GM18858 (cell line): Measurements from ENCODE around the gene STKLD1.
"Not testable (repeated sequence)": the region's sequence is repeated elsewhere in the genome, so short reads cannot be mapped to it uniquely, and the experiment has no call there.

Experiments used
- ATAC-seq: cut with Tn5 transposase; IDR thresholded peaks from one replicate; pipeline ENCODE4 v1.9.1; 2021; ENCODE audit not compliant: unreplicated experiment

Gene STKLD1

DNA sequence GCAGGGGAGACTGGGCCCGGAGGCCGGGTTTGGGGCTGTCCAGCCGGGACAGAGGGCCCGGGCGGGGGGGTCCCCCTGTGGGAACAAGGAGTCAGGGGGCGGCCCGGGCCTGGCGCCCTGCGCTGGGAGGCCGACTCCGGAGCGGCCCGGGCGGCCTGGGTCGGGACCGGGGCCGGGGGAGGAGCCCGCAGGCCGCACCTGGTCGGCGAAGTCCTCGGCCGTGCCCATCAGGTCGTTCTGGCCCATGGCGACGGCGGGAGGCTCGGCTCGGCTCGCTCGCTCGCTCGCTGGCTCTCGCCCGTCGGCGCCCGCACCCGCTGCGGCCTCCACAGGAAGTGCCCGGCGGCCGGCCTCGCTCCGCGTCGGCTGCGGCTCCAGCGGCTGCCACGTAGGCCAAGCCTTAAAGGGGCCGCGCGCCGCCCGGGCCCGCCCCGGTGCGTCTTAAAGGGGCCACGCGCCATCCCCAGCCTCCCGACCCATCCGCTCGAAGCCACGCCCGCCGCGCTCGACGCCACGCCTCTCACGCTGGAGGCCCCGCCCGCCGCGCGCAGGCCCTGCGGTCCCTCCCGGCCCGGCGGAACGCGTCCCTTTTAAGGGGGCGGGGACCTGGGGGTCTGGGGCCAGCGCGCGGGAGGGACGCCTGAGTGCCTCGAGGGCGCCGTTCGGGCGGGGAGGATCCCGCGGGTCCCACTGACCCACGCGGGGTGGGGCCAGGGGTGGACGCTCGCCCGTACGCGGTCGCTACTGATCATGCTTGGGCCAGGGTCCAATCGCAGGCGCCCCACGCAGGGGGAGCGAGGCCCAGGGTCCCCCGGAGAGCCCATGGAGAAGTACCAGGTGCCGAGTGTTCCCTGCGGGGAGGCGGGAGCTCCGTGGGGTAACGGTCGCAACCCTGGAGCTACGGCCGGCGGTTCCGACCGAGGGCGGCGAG is at the start of gene STKLD1, which contains the start of gene SURF4:
TSS of gene STKLD1 (plus strand) at position 643 of the 931 bp plus-strand sequence. CDS start at position 751, 108 bp downstream.
TSS of gene SURF4 (minus strand) at position 337 of the 931 bp plus-strand sequence. CDS start at position 246, 91 bp downstream.
- peak; percentile 74 for ATAC-seq

- not testable (repeated sequence) for ATAC-seq
Observed at GRCh38 chr9:133327021-133327420, 49.1 kb upstream of the STKLD1 start.

GRCh38 chr9:133327834-133328484 is 48.2 kb upstream of the STKLD1 start:
- ATAC-seq, result no peak

GRCh38 chr9:133329306-133330156 is 46.6 kb upstream of the STKLD1 start:
- ATAC-seq, result not testable (repeated sequence)

- ATAC-seq, result no peak
Observed at GRCh38 chr9:133331221-133331620, 44.9 kb upstream of the STKLD1 start.

- ATAC-seq, result no peak
Observed at GRCh38 chr9:133331641-133332380, 44.4 kb upstream of the STKLD1 start.

GRCh38 chr9:133332381-133332730 is 43.8 kb upstream of the STKLD1 start:
- no peak for ATAC-seq

DNA sequence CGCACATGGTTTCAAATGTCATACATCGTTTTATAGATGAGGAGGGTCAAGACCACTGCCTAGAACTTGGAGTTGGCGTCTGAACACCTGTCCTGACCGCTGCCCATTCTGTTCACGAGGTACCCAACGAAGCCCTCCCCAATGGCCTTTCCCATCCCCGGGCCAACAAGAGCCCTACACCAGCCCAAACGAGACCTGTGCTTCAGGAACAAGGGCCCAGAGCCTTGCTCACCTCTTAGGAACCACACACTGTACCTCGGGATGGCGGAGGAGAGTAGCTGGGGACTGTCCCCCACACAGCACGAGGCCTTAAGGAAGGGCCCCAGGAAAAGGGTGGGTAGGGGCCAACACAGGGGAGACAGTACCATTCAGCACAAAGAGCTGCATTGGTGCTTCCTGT is 43.2 kb upstream of the STKLD1 start:
- ATAC-seq, result no peak

DNA sequence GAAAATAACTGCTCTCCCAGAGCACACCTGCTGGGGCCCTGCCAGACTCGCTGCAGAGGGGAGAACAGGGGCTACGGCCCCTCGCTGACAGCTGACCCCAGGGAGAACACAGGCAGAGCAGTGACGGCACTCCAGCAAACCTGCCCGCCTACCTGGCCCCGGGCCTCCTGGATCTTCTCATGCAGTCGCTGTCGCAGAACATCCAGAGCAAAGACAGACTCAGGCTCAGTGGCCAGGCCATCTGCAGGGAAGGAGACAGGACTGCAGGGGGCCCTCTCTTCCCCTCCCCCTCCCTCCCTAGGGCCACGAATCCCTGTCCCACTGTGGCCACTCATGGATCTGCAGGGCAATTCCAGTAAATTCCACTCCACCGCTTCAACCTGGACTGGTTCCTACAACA is 42.6 kb upstream of the STKLD1 start:
- no peak for ATAC-seq

- ATAC-seq, result no peak
Observed at GRCh38 chr9:133334161-133334560, 42.0 kb upstream of the STKLD1 start.

- not testable (repeated sequence) for ATAC-seq
Observed at GRCh38 chr9:133334888-133335287, 41.3 kb upstream of the STKLD1 start.

GRCh38 chr9:133335924-133336811 is 40.0 kb upstream of the STKLD1 start, which contains the start of gene SURF6:
Gene SURF6 (minus strand): TSS chr9:133336188. CDS start chr9:133336132, 56 bp downstream.
- peak; percentile 65 for ATAC-seq

GRCh38 chr9:133339641-133340040 is 36.5 kb upstream of the STKLD1 start:
- no peak for ATAC-seq

DNA sequence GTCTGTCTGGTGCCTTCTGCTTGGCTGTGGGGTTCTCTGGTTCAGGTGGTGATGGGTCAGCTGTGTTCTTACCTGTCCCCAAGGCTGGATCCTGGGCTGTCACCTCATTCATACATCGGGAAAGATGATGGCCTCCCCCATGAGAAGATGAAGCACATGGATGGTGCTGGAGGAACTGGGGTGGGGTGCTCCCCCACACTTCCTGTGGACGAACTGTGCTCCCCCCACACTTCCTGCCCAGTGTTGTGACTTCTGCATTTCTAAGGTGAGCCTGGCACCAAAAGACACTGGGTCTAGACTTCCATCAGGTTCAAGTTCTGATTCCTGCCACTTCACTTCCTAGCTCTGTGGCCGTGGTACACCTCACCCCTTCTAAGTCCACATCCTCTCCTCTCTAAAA is 35.9 kb upstream of the STKLD1 start:
- ATAC-seq, result no peak

DNA sequence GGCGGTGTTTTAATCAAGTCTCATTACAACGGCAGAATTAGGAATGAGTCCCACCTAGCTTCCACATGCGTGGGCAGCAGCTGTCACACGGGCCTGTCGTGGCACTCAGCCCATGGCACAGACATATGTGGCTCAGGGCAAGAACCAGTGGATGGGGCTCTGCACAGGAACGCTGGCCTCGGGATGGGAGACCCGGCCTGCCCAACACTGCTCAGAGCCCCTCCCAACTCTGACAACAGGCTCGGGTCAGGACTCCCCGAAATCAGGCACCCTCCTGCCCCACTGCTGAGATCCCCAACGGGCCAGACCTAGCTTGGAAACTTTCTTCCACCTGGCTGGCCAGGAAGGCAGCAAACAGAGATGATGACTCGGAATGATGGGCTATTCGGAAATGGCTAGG is 35.2 kb upstream of the STKLD1 start:
- no peak for ATAC-seq

- ATAC-seq, result no peak
Observed at GRCh38 chr9:133341369-133342068, 34.6 kb upstream of the STKLD1 start.

DNA sequence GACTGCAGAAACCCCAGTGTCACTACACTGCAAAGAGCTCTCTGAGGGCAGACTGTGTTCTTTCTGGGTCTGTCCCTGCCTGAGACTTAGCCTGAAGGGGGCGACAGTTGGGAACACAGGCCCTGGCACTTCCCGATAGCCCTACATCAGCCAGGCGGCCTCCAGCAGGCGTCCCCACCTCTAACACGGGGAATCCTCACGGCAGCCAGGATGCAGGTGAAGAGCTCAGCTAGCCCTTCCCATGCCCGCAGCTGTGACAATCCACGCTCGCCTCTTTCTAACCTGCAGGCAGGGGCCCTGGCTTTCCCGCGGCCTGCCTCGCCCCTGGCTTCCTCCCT is 34.1 kb upstream of the STKLD1 start:
- no peak for ATAC-seq

DNA sequence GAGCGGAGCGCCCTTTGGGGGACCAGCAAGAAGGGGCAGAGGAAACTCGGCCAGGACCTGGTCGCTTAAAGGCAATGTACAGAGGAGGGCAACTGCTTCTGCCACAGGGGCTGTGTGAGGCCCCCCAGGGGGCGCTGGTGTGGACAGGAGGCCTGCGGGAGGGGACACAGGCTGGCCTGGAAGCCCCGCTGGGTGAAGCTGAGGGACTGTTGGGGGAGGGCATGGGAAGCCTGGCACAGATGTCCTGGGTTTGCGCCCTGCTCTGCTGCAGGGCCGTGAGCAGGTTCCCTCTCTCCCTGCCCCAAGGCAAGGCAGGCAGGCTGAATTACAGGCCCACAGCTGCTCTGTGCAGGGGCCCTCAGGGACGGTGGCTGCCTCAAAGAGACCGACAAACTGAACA is 33.6 kb upstream of the STKLD1 start:
- no peak for ATAC-seq

DNA sequence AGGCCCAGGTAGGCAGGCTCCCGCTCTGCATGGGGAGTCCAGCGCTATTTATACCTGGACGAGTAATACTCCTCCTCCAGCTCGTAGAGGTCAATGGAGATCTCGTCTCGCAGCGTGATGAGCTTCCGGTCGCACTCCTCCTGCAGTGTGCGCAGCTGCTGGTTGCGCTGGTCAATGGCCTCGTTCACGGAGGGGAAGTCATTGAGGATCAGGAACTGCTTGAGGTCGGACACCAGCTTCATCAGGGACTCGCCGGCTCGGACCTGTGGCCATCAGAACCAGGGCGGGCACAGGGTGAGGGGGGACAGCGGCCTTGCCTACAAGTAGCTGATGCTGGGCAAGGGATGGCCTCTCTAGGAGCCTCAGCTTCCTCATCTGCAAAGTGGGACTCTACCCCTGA is 32.1 kb upstream of the STKLD1 start:
- no peak for ATAC-seq
